ENCODE measurements around the gene LDLRAD4. TPM values are rescaled to one million over a fixed set of nuclear protein-coding genes. Genes with fewer than 3 reads are reported as not detected.

The LDLRAD4 gene
- total RNA-seq, 1 experiment from 2014 or later: not detected

GRCh38 chr18:13517369-13517768 is 298.8 kb downstream of the LDLRAD4 start:
- Histone ChIP-seq H3K9ac (ENCODE audit: low read length) (no peak overlapping the region), H3K4me2 (ENCODE audit: low read length) (no peak overlapping the region), H3K4me1 (ENCODE audit: insufficient read depth, low read length) (no peaks in the 10 kb centered on the region), H3K9me2 (replicated peaks; ENCODE audit: low read length) (no peaks in the 10 kb centered on the region), H3K36me3 (ENCODE audit: low read depth, low read length) (no peaks in the 10 kb centered on the region), H4K20me1 (ENCODE audit: low read length) (no peaks in the 10 kb centered on the region), H3K27ac (ENCODE audit: low read length) (no peak overlapping the region), H3K4me3 (ENCODE audit: low read length) (no peak overlapping the region), H3F3A (ENCODE audit: low read length, unreplicated experiment) (no peaks in the 10 kb centered on the region), H3K27me3 (ENCODE audit: low read length) (peaks cover 84% of the 10 kb centered on the region), H3K9me3 (ENCODE audit: low read length) (no peaks in the 10 kb centered on the region), H3K79me2 (ENCODE audit: low read length) (no peaks in the 10 kb centered on the region), H2AFZ (ENCODE audit: low read length) (no peak overlapping the region)
- TF ChIP-seq EZH2phosphoT487 (IDR thresholded peaks at IDR 0.05; ENCODE audit: borderline replicate concordance, low read length): no peak
- TF ChIP-seq EZH2 (IDR thresholded peaks at IDR 0.05; ENCODE audit: low read length, unreplicated experiment): no peak
- no peak for TF ChIP-seq CTCF (conservative IDR thresholded peaks at IDR 0.05; ENCODE audit: low read depth, low read length)
- no TSS peak for BruUV-seq (replicated peaks)
- no peak for DNase-seq
- intact Hi-C loops (cut with micrococcal nuclease): no loop called here
- no peak for ATAC-seq
- ChIA-PET CTCF (interaction anchor here (0.6 kb wide), 1 partner anchor 294 kb away, joined by 5 read pairs; no protein-coding TSS in a partner anchor), POLR2A (ENCODE audit: unreplicated experiment) (no interaction called here)

GRCh38 chr18:13518382-13518781 is 299.8 kb downstream of the LDLRAD4 start:
- Histone ChIP-seq H3F3A (ENCODE audit: low read length, unreplicated experiment) (no peaks in the 10 kb centered on the region), H3K9me2 (replicated peaks; ENCODE audit: low read length) (no peaks in the 10 kb centered on the region), H4K20me1 (ENCODE audit: low read length) (no peaks in the 10 kb centered on the region), H2AFZ (ENCODE audit: low read length) (no peak overlapping the region), H3K27ac (ENCODE audit: low read length) (no peak overlapping the region), H3K27me3 (ENCODE audit: low read length) (peaks cover 83% of the 10 kb centered on the region), H3K4me1 (ENCODE audit: insufficient read depth, low read length) (no peaks in the 10 kb centered on the region), H3K4me3 (ENCODE audit: low read length) (no peak overlapping the region), H3K4me2 (ENCODE audit: low read length) (no peak overlapping the region), H3K9ac (ENCODE audit: low read length) (no peak overlapping the region), H3K9me3 (ENCODE audit: low read length) (no peaks in the 10 kb centered on the region), H3K79me2 (ENCODE audit: low read length) (no peaks in the 10 kb centered on the region), H3K36me3 (ENCODE audit: low read depth, low read length) (no peaks in the 10 kb centered on the region)
- intact Hi-C loops (cut with micrococcal nuclease): no loop called here
- TF ChIP-seq EZH2phosphoT487 (IDR thresholded peaks at IDR 0.05; ENCODE audit: borderline replicate concordance, low read length) (no peak), EZH2 (IDR thresholded peaks at IDR 0.05; ENCODE audit: low read length, unreplicated experiment) (no peak), CTCF (conservative IDR thresholded peaks at IDR 0.05; ENCODE audit: low read depth, low read length) (no peak)
- ATAC-seq (no peak), DNase-seq (no peak)
- BruUV-seq (replicated peaks): no TSS peak
- ChIA-PET POLR2A (ENCODE audit: unreplicated experiment) (interaction anchor here (0.6 kb wide), 1 partner anchor 78 kb away, joined by 5 read pairs; no protein-coding TSS in a partner anchor), CTCF (interaction anchor here (0.6 kb wide), 1 partner anchor 31 kb away, joined by 3 read pairs; no protein-coding TSS in a partner anchor)

GRCh38 chr18:13520306-13520705 is 301.7 kb downstream of the LDLRAD4 start:
- no peak overlapping the region for H3K27ac ChIP-seq (ENCODE audit: low read length)
- intact Hi-C loops (cut with micrococcal nuclease): no loop called here
- no peaks in the 10 kb centered on the region for H3K79me2 ChIP-seq (ENCODE audit: low read length)
- BruUV-seq (replicated peaks): no TSS peak
- H3K9me3 ChIP-seq (ENCODE audit: low read length): no peaks in the 10 kb centered on the region
- peaks cover 84% of the 10 kb centered on the region for H3K27me3 ChIP-seq (ENCODE audit: low read length)
- ATAC-seq: no peak
- no peak overlapping the region for H2AFZ ChIP-seq (ENCODE audit: low read length)
- H3K4me1 ChIP-seq (ENCODE audit: insufficient read depth, low read length): no peaks in the 10 kb centered on the region
- H4K20me1 ChIP-seq (ENCODE audit: low read length): no peaks in the 10 kb centered on the region
- H3K36me3 ChIP-seq (ENCODE audit: low read depth, low read length): no peaks in the 10 kb centered on the region
- ChIA-PET POLR2A (ENCODE audit: unreplicated experiment) (no interaction called here), CTCF (no interaction called here)
- no peak overlapping the region for H3K4me3 ChIP-seq (ENCODE audit: low read length)
- no peaks in the 10 kb centered on the region for H3F3A ChIP-seq (ENCODE audit: low read length, unreplicated experiment)
- no peaks in the 10 kb centered on the region for H3K9me2 ChIP-seq (replicated peaks; ENCODE audit: low read length)
- no peak overlapping the region for H3K9ac ChIP-seq (ENCODE audit: low read length)
- TF ChIP-seq CTCF (conservative IDR thresholded peaks at IDR 0.05; ENCODE audit: low read depth, low read length): no peak
- no peak for TF ChIP-seq EZH2 (IDR thresholded peaks at IDR 0.05; ENCODE audit: low read length, unreplicated experiment)
- no peak for TF ChIP-seq EZH2phosphoT487 (IDR thresholded peaks at IDR 0.05; ENCODE audit: borderline replicate concordance, low read length)
- no peak for DNase-seq
- no peak overlapping the region for H3K4me2 ChIP-seq (ENCODE audit: low read length)
